GM10266 (cell line): ENCODE data around the gene TIMM23.

Experiments used
- DNase-seq: peaks from one replicate; pipeline ENCODE4 v3.0.0; 2012; ENCODE audit errors: extremely low spot score
- TF ChIP-seq, protein P1 (sequence below): IDR thresholded peaks from 2 replicates; pipeline ENCODE4 v1.5.1; 2012; ENCODE audit warnings: mild to moderate bottlenecking, low read depth; ENCODE audit not compliant: control insufficient read depth, insufficient read depth; ENCODE audit errors: missing control alignments

Gene TIMM23

GRCh38 chr10:46016190-46016589 is 43.9 kb downstream of the TIMM23 start:
- TF ChIP-seq, protein P1, sequence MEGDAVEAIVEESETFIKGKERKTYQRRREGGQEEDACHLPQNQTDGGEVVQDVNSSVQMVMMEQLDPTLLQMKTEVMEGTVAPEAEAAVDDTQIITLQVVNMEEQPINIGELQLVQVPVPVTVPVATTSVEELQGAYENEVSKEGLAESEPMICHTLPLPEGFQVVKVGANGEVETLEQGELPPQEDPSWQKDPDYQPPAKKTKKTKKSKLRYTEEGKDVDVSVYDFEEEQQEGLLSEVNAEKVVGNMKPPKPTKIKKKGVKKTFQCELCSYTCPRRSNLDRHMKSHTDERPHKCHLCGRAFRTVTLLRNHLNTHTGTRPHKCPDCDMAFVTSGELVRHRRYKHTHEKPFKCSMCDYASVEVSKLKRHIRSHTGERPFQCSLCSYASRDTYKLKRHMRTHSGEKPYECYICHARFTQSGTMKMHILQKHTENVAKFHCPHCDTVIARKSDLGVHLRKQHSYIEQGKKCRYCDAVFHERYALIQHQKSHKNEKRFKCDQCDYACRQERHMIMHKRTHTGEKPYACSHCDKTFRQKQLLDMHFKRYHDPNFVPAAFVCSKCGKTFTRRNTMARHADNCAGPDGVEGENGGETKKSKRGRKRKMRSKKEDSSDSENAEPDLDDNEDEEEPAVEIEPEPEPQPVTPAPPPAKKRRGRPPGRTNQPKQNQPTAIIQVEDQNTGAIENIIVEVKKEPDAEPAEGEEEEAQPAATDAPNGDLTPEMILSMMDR: no peak
- DNase-seq: no peak

DNA sequence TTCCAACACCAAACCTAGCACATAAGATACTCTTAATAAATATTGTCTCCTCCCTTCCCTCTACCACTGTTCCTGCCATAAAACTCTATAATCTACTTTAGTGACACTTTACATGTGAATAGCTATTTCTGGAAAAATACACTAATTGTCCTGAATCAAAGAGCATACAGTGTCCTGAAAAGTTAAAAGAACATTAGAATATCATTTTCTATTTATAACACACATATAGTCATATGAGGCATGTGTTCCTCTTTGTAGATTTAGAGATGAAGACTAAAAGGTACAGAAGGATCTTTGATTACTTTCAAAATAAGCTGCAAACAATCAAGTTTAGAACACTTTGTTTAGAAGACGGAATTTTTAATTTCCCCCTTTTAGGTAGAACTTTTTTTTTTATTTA is 44.5 kb downstream of the TIMM23 start:
- TF ChIP-seq, protein P1: no peak
- DNase-seq: no peak

DNA sequence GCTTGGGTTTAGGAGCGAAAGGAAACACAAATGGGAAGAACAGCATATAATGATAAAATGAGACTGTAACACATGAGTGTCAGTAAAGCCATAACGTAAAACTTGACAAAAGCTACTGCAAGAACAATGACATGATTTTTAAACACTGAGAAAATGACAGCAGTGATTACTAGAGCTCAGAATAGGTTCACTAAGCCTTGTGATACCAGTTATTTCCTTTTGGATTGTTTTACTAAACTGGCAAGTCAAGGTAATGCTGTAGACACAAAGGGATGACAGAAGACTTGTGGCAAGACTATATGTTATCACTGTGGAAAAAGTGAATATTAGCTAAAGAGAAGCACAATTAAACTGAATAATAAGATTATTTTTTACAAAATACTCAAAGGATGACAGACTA is 45.4 kb downstream of the TIMM23 start:
- TF ChIP-seq, protein P1: no peak
- no peak for DNase-seq

DNA sequence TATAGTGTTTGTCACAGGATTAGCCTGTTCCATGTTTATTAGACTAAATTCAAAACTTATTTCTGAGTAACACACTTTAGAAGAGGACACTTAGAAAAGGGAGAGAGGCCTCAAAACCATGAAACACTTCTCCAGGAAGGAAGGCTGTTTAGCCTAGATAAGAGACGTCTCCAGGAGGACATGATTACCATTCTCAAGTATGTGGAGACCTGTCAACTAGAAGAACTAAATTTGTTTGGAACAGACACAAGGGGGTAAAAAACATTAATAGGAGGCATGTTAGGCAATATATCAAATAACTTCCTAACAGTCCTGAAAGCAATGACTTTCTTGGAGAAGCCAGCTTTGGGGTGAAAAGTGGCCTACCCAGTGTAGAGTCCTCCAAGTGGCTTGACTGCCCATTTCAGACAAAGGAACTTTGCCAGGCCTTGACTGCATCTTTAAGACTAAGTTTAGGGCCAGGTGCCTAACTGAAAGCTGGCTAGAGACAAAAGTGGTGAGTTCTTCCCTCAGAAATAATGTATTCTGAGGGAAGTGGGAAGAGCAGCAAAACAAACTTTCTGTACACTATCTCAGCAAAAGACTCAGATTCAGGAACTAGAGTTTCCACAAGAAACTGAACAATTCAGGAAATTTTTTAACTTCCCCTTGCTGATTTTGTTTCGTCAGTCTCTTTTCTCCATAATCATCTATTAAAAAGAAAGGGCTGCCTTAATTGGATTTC is 46.3 kb downstream of the TIMM23 start:
- TF ChIP-seq, protein P1: no peak
- DNase-seq: no peak

DNA sequence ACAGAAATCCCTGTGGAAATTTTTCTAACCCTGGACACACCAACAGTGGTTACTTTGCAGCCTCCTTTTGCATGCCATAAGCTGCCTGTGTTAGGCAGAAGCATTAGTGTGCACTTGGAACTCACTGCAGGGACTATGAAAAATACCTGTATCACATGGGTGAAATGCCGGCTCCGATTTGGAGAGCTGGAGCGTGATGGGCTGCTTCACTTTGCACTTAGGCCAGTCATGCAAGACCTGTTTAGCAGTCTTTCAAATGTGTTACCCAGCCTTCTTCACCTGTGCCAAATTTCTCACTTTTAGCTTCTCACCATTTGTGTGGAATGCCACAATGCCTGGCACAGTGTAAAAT is 46.9 kb downstream of the TIMM23 start:
- no peak for DNase-seq
- TF ChIP-seq, protein P1: no peak

- TF ChIP-seq, protein P1: no peak
- DNase-seq: no peak
Observed at GRCh38 chr10:46019569-46020343, 47.5 kb downstream of the TIMM23 start.

- TF ChIP-seq, protein P1: no peak
- no peak for DNase-seq
Observed at GRCh38 chr10:46020344-46020657, 48.0 kb downstream of the TIMM23 start.
